ENCODE results near the gene AFF3.
"Not testable (repeated sequence)": the region's sequence is repeated elsewhere in the genome, so short reads cannot be mapped to it uniquely, and the experiment has no call there.

DNA sequence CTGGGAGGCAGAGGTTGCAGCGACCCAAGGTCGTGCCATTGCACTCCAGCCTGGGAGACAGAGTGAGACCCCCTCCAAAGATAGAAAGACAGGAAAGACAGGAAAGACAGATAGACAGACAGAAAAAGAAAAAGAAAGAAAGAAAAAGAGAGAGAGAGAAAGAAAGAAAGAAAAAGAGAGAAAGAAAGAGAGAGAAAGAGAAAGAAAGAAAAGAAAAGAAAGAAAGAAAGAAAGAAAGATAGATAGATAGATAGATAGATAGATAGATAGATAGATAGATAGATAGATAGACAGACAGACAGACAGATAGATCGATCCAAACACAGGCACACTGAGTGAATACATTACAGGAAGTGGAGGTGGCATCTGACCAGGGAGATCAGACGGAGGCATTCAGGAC, 195.0 kb downstream of the AFF3 start:
- not testable (repeated sequence) for TF ChIP-seq CTCF (IDR thresholded peaks at IDR 0.05; ENCODE audit: poor library complexity); EZH2 (IDR thresholded peaks at IDR 0.05; ENCODE audit: borderline replicate concordance)

Data from hepatocyte (in vitro differentiated cells).